H1 (cell line): ENCODE measurements around the gene DDR1. TPM values are rescaled to one million over a fixed set of nuclear protein-coding genes. Genes with fewer than 3 reads are reported as not detected.

Source experiments
- BACH1 ChIP-seq: IDR thresholded peaks from 2 replicates; pipeline ENCODE4 v1.6.1; 2012; ENCODE audit warnings: low read length, improper control_type of control experiment
- CBX5 ChIP-seq: fragments of 300-800, 300-1000 bp; sonication (generic); IDR thresholded peaks from 2 replicates; pipeline ENCODE4 v1.7.1; 2016; ENCODE audit warnings: antibody characterized with exemption, low read length, low read depth
- CEBPB ChIP-seq: IDR thresholded peaks from 2 replicates; pipeline ENCODE4 v1.6.1; 2012; ENCODE audit warnings: low read depth, low read length
- CHD1 ChIP-seq: IDR thresholded peaks from 2 replicates; pipeline ENCODE4 v1.6.1; 2012; ENCODE audit warnings: low read depth, low read length, improper control_type of control experiment
- CHD2 ChIP-seq: IDR thresholded peaks from 2 replicates; pipeline ENCODE4 v1.6.1; 2012; ENCODE audit warnings: low read length, improper control_type of control experiment
- CTBP2 ChIP-seq: IDR thresholded peaks from 2 replicates; pipeline ENCODE4 v1.7.0; 2011; ENCODE audit warnings: borderline replicate concordance, mild to moderate bottlenecking, moderate library complexity, mixed read lengths, low read length; ENCODE audit not compliant: insufficient read depth, insufficient read length
- MAFK ChIP-seq: IDR thresholded peaks from 2 replicates; pipeline ENCODE4 v1.6.1; 2012; ENCODE audit warnings: low read depth, mild to moderate bottlenecking, improper control_type of control experiment, low read length
- POLR2AphosphoS5 ChIP-seq: IDR thresholded peaks from 2 replicates; pipeline ENCODE4 v1.6.1; 2011; ENCODE audit warnings: low read depth, low read length
- SIN3A ChIP-seq, 2 experiments: IDR thresholded peaks in 1 of 2; conservative IDR thresholded peaks in 1 of 2; 2 replicates each; pipeline ENCODE4 v1.6.1; 2011 to 2012; ENCODE audit warnings: low read length in 2 of 2, improper control_type of control experiment in 1 of 2, low read depth in 1 of 2, mild to moderate bottlenecking in 1 of 2
- ZNF274 ChIP-seq: IDR thresholded peaks from 2 replicates; pipeline ENCODE4 v1.7.0; 2012; ENCODE audit warnings: low read length, borderline replicate concordance; ENCODE audit errors: extremely low read depth
- polyA plus RNA-seq, 7 experiments: library from polyadenylated mRNA; depleted of rRNA in 3 of 7; stranded (reverse) in 5 of 7; unstranded in 2 of 7; fragments of >200 nt in 5 of 7; fragments of 200-250 nt in 2 of 7; gene quantifications; 1 replicate in 5 of 7; 2 replicates in 1 of 7; 4 replicates in 1 of 7; pipeline versions ENCODE4 v1.2.1 to v1.2.3, GENCODE V29; 2011 to 2013; ENCODE audit warnings: missing spikeins in 2 of 7, mixed read lengths in 2 of 7
- total RNA-seq: library from RNA; stranded (reverse); fragmentation: NEBNext Ultra II Directional; extraction: Animal tissue kit (Norgen Biotek cat#: 25700); gene quantifications from 2 replicates; pipeline ENCODE4 v1.2.1, GENCODE V29; 2021
- TF ChIP-seq, protein P1 (sequence below): fragments of 300-600 bp; sonication (generic); IDR thresholded peaks from 2 replicates; pipeline ENCODE4 v1.7.1; 2012; ENCODE audit warnings: low read length, moderate library complexity, mild to moderate bottlenecking, inconsistent platforms; ENCODE audit not compliant: insufficient replicate concordance

The DDR1 gene
- total and polyA plus RNA-seq, 2 of the 8 experiments (the other 6 are each of a cell fraction or from before 2014, with no cell fraction given), result 99.4 to 181 TPM

DNA sequence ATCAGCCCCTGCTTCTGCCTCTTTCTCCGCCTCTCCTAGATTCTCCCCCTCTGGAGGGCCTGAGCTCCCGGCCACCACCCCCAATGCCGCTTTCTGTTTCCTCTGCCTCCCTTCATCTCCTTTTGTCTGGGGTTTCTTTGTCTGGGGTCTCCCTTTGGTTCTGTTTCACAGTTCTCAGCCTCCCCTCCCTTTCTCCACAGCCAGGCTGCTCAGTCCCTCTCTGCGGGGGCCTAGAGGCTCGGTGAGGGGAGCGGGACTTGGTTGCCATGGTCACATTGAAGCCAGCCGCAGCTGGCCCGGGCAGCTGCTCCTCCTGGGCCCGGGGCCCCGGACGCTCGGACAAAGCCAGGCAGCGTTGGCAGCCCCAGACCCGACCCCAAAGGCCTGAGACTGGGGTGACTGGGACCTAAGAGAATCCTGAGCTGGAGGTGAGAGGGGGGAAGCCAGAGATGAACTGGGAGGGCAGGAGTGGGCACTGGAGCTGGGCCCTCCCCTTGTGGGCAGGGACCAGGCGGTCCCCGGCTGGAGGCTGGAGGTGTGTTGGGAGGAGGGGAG lies 3.5 kb upstream of the DDR1 start (continued):
- TF ChIP-seq SIN3A (conservative IDR thresholded peaks at IDR 0.05 in 1 of 2, IDR thresholded peaks at IDR 0.05 in 1 of 2; ENCODE audit: low read depth in 1 of 2, low read length in 2 of 2) (peak; percentile 93 to 98; a peak in 3 of 4 replicates), BACH1 (no peak), POLR2AphosphoS5 (no peak), CTBP2 (no peak), MAFK (no peak), ZNF274 (no peak), CBX5 (no peak), CHD2 (no peak), CEBPB (no peak), CHD1 (no peak)
- TF ChIP-seq, protein P1, sequence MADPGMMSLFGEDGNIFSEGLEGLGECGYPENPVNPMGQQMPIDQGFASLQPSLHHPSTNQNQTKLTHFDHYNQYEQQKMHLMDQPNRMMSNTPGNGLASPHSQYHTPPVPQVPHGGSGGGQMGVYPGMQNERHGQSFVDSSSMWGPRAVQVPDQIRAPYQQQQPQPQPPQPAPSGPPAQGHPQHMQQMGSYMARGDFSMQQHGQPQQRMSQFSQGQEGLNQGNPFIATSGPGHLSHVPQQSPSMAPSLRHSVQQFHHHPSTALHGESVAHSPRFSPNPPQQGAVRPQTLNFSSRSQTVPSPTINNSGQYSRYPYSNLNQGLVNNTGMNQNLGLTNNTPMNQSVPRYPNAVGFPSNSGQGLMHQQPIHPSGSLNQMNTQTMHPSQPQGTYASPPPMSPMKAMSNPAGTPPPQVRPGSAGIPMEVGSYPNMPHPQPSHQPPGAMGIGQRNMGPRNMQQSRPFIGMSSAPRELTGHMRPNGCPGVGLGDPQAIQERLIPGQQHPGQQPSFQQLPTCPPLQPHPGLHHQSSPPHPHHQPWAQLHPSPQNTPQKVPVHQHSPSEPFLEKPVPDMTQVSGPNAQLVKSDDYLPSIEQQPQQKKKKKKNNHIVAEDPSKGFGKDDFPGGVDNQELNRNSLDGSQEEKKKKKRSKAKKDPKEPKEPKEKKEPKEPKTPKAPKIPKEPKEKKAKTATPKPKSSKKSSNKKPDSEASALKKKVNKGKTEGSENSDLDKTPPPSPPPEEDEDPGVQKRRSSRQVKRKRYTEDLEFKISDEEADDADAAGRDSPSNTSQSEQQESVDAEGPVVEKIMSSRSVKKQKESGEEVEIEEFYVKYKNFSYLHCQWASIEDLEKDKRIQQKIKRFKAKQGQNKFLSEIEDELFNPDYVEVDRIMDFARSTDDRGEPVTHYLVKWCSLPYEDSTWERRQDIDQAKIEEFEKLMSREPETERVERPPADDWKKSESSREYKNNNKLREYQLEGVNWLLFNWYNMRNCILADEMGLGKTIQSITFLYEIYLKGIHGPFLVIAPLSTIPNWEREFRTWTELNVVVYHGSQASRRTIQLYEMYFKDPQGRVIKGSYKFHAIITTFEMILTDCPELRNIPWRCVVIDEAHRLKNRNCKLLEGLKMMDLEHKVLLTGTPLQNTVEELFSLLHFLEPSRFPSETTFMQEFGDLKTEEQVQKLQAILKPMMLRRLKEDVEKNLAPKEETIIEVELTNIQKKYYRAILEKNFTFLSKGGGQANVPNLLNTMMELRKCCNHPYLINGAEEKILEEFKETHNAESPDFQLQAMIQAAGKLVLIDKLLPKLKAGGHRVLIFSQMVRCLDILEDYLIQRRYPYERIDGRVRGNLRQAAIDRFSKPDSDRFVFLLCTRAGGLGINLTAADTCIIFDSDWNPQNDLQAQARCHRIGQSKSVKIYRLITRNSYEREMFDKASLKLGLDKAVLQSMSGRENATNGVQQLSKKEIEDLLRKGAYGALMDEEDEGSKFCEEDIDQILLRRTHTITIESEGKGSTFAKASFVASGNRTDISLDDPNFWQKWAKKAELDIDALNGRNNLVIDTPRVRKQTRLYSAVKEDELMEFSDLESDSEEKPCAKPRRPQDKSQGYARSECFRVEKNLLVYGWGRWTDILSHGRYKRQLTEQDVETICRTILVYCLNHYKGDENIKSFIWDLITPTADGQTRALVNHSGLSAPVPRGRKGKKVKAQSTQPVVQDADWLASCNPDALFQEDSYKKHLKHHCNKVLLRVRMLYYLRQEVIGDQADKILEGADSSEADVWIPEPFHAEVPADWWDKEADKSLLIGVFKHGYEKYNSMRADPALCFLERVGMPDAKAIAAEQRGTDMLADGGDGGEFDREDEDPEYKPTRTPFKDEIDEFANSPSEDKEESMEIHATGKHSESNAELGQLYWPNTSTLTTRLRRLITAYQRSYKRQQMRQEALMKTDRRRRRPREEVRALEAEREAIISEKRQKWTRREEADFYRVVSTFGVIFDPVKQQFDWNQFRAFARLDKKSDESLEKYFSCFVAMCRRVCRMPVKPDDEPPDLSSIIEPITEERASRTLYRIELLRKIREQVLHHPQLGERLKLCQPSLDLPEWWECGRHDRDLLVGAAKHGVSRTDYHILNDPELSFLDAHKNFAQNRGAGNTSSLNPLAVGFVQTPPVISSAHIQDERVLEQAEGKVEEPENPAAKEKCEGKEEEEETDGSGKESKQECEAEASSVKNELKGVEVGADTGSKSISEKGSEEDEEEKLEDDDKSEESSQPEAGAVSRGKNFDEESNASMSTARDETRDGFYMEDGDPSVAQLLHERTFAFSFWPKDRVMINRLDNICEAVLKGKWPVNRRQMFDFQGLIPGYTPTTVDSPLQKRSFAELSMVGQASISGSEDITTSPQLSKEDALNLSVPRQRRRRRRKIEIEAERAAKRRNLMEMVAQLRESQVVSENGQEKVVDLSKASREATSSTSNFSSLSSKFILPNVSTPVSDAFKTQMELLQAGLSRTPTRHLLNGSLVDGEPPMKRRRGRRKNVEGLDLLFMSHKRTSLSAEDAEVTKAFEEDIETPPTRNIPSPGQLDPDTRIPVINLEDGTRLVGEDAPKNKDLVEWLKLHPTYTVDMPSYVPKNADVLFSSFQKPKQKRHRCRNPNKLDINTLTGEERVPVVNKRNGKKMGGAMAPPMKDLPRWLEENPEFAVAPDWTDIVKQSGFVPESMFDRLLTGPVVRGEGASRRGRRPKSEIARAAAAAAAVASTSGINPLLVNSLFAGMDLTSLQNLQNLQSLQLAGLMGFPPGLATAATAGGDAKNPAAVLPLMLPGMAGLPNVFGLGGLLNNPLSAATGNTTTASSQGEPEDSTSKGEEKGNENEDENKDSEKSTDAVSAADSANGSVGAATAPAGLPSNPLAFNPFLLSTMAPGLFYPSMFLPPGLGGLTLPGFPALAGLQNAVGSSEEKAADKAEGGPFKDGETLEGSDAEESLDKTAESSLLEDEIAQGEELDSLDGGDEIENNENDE, result no peak
